ENCODE data around the gene ST6GALNAC6.

The ST6GALNAC6 gene

GRCh38 chr9:127931092-127931881, 31.9 kb upstream of the ST6GALNAC6 start:
- no peak for DNase-seq

GRCh38 chr9:127930231-127931091, 31.1 kb upstream of the ST6GALNAC6 start, which contains the start of gene PIP5KL1:
PIP5KL1 (minus strand) TSS chr9:127930777; CDS start chr9:127930752, 25 bp downstream.
- peak; percentile 91 for DNase-seq

- DNase-seq, result no peak
These were observed 30.2 kb upstream of the ST6GALNAC6 start for GRCh38 chr9:127929625-127929979.

GRCh38 chr9:127928676-127929624, 29.5 kb upstream of the ST6GALNAC6 start:
- DNase-seq, result no peak

- DNase-seq, result no peak
These were observed 28.7 kb upstream of the ST6GALNAC6 start for GRCh38 chr9:127927988-127928675.

- DNase-seq, result peak; percentile 89
These were observed 28.0 kb upstream of the ST6GALNAC6 start for GRCh38 chr9:127927201-127927987.

GRCh38 chr9:127926906-127927200, 27.4 kb upstream of the ST6GALNAC6 start:
- DNase-seq, result no peak

- DNase-seq, result no peak
These were observed 26.8 kb upstream of the ST6GALNAC6 start for GRCh38 chr9:127925959-127926905.

- DNase-seq, result no peak
These were observed 25.5 kb upstream of the ST6GALNAC6 start for GRCh38 chr9:127924736-127925444.

- no peak for DNase-seq
These were observed 24.4 kb upstream of the ST6GALNAC6 start for GRCh38 chr9:127923771-127924170.

GRCh38 chr9:127923046-127923445, 23.6 kb upstream of the ST6GALNAC6 start:
- DNase-seq, result no peak

- peak; percentile 92 for DNase-seq
These were observed 22.2 kb upstream of the ST6GALNAC6 start for GRCh38 chr9:127921557-127922120.

- no peak for DNase-seq
These were observed 21.4 kb upstream of the ST6GALNAC6 start for GRCh38 chr9:127920794-127921193.

GRCh38 chr9:127919253-127919815, 19.9 kb upstream of the ST6GALNAC6 start:
- DNase-seq, result no peak

GRCh38 chr9:127918183-127919107, 19.0 kb upstream of the ST6GALNAC6 start:
- DNase-seq, result no peak

- DNase-seq, result no peak
These were observed 18.2 kb upstream of the ST6GALNAC6 start for GRCh38 chr9:127917603-127918002.

- peak; percentile 97 for DNase-seq
These were observed 17.5 kb upstream of the ST6GALNAC6 start, which contains the start of gene ST6GALNAC4 for GRCh38 chr9:127916720-127917581. ST6GALNAC4 (minus strand) TSS chr9:127917041; CDS start chr9:127916419, 622 bp downstream.

Measured in activated effector memory CD4-positive, alpha-beta T cell treated with anti-CD3 and anti-CD28 coated beads, Interleukin-2, amount 50 U/mL, for 16 hours (primary cell).